ENCODE measurements around the gene GATA2.

DNA sequence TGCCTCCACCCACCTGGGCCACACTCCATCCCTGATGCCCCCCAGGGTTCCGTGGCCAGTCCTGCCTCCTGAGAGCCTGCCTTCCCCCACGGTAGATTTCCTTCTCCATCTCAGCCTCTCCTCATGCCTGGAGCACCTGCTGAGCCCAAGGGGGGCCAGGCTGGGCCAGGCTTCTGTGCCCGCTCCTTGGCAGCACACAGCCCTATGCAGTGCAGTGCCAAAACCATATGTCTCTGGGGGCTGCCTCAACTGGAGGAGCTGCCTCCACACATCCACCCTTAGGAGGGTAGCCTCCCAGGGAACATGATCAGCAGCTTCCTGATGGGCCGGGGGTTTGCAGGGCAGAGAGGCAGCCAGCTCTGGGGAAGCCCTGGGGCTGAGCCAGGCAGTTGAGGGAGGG, 24.6 kb upstream of the GATA2 start:
- TF ChIP-seq POLR2A (IDR thresholded peaks at IDR 0.05; ENCODE audit: borderline replicate concordance, extremely low read depth, insufficient read depth, insufficient read length) (no peak), ZNF274 (IDR thresholded peaks at IDR 0.05; ENCODE audit: low read depth, low read length) (no peak), POLR2AphosphoS5 (IDR thresholded peaks at IDR 0.05; ENCODE audit: low read depth, low read length) (no peak), EZH2 (IDR thresholded peaks at IDR 0.05) (no peak), CTCF (IDR thresholded peaks at IDR 0.05 in 2 of 3, conservative IDR thresholded peaks at IDR 0.05 in 1 of 3; ENCODE audit: borderline replicate concordance in 1 of 3, insufficient read depth in 1 of 3, low read depth in 2 of 3, low read length in 2 of 3) (no peak), RAD21 (IDR thresholded peaks at IDR 0.05; ENCODE audit: low read depth) (no peak), YY1 (IDR thresholded peaks at IDR 0.05; ENCODE audit: extremely low read depth, insufficient replicate concordance, low read depth, low read length) (no peak), EGR1 (IDR thresholded peaks at IDR 0.05; ENCODE audit: low read depth) (no peak), TCF7L2 (IDR thresholded peaks at IDR 0.05; ENCODE audit: borderline replicate concordance, extremely low read depth, insufficient read depth, insufficient read length) (no peak), ELF1 (IDR thresholded peaks at IDR 0.05; ENCODE audit: borderline replicate concordance, low read depth) (no peak)
- TF ChIP-seq, protein P1, sequence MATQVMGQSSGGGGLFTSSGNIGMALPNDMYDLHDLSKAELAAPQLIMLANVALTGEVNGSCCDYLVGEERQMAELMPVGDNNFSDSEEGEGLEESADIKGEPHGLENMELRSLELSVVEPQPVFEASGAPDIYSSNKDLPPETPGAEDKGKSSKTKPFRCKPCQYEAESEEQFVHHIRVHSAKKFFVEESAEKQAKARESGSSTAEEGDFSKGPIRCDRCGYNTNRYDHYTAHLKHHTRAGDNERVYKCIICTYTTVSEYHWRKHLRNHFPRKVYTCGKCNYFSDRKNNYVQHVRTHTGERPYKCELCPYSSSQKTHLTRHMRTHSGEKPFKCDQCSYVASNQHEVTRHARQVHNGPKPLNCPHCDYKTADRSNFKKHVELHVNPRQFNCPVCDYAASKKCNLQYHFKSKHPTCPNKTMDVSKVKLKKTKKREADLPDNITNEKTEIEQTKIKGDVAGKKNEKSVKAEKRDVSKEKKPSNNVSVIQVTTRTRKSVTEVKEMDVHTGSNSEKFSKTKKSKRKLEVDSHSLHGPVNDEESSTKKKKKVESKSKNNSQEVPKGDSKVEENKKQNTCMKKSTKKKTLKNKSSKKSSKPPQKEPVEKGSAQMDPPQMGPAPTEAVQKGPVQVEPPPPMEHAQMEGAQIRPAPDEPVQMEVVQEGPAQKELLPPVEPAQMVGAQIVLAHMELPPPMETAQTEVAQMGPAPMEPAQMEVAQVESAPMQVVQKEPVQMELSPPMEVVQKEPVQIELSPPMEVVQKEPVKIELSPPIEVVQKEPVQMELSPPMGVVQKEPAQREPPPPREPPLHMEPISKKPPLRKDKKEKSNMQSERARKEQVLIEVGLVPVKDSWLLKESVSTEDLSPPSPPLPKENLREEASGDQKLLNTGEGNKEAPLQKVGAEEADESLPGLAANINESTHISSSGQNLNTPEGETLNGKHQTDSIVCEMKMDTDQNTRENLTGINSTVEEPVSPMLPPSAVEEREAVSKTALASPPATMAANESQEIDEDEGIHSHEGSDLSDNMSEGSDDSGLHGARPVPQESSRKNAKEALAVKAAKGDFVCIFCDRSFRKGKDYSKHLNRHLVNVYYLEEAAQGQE (IDR thresholded peaks at IDR 0.05; ENCODE audit: low read depth): no peak
